GM10847 (cell line): ENCODE measurements around the gene TRIOBP.

Experiments used
- POLR2A ChIP-seq: IDR thresholded peaks from 2 replicates; pipeline ENCODE4 v1.6.1; 2011; ENCODE audit not compliant: insufficient read length; ENCODE audit errors: extremely low read depth

Gene TRIOBP

DNA sequence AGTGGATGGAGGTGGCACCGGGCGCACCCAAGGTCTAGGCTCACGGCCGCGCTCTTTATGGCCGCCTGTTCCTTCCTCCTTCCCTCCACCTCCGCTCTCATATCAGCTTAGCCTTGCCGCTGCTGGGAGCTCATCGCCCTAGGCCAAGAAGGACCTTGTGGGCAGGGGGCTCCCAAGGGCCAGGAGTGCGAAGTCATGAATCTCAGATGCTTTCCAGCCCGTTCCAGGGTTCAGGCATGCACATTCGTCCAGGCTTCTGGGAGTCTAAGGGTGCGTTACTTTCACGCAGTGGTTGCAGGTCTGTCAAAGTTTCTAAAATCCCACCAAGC is 122.2 kb downstream of the TRIOBP start:
- TF ChIP-seq POLR2A, result no peak

GRCh38 chr22:37820350-37820749 is 123.5 kb downstream of the TRIOBP start:
- TF ChIP-seq POLR2A, result no peak

GRCh38 chr22:37822079-37822833 is 125.4 kb downstream of the TRIOBP start:
- no peak for TF ChIP-seq POLR2A

DNA sequence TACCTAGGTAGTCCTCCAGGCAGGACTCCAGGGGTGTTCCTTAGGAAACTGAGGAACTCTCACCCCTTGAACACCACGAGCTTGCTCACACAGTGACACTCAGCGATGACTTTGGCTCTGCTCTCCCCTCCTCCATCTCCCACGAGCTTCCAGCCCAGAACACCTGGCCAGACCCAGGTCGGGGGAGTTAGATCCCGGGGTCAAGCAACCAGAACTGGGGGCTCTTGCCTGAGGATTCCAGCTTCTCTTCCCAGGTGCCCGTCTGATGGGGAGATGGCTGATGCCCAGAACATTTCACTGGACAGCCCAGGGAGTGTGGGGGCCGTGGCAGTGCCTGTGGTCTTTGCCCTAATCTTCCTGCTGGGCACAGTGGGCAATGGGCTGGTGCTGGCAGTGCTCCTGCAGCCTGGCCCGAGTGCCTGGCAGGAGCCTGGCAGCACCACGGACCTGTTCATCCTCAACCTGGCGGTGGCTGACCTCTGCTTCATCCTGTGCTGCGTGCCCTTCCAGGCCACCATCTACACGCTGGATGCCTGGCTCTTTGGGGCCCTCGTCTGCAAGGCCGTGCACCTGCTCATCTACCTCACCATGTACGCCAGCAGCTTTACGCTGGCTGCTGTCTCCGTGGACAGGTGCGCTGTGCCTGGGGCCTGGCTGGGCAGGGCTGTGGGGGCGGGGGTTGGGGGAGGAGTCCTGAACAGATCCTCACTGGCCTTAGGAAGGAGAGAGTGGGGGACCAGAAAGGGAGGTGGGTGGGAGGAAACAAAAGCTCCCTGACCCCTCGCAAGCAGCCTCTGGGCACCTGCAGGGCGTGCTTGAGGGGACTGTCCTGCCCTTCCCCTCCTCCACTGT is 126.5 kb downstream of the TRIOBP start, which contains the start of gene GALR3:
TSS of gene GALR3 (plus strand) at position 249 of the 852 bp plus-strand sequence. CDS start at position 274, 25 bp downstream.
- TF ChIP-seq POLR2A, result no peak

DNA sequence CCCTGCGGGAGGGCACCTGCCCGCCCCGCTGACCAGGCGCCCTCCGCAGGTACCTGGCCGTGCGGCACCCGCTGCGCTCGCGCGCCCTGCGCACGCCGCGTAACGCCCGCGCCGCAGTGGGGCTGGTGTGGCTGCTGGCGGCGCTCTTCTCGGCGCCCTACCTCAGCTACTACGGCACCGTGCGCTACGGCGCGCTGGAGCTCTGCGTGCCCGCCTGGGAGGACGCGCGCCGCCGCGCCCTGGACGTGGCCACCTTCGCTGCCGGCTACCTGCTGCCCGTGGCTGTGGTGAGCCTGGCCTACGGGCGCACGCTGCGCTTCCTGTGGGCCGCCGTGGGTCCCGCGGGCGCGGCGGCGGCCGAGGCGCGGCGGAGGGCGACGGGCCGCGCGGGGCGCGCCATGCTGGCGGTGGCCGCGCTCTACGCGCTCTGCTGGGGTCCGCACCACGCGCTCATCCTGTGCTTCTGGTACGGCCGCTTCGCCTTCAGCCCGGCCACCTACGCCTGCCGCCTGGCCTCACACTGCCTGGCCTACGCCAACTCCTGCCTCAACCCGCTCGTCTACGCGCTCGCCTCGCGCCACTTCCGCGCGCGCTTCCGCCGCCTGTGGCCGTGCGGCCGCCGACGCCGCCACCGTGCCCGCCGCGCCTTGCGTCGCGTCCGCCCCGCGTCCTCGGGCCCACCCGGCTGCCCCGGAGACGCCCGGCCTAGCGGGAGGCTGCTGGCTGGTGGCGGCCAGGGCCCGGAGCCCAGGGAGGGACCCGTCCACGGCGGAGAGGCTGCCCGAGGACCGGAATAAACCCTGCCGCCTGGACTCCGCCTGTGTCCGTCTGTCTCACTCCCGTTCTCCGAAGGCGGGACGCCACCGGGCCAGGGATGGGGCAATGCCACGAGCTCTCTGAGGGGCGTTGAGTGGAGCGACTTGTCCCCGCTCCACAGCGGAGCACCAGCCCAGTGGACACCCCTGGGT is 128.1 kb downstream of the TRIOBP start:
- no peak for TF ChIP-seq POLR2A
